ENCODE measurements around the gene GAS6. TPM values are rescaled to one million over a fixed set of nuclear protein-coding genes. Genes with fewer than 3 reads are reported as not detected.

Gene GAS6
- total and polyA plus RNA-seq, 2 donors (not counting 3 experiments of a cell fraction or from before 2014, with no cell fraction given), result 69.2 to 109 TPM

GRCh38 chr13:113889467-113889866 is 25.6 kb upstream of the GAS6 start:
- no peak overlapping the region for H3K4me3 ChIP-seq (replicated peaks in 1 of 3; ENCODE audit: insufficient read depth in 1 of 3, low read depth in 1 of 3, low read length in 3 of 3)
- intact Hi-C loops (cut with micrococcal nuclease), result no loop called here
- H3K4me1 ChIP-seq (ENCODE audit: control insufficient read depth, extremely low read depth, insufficient read depth, low read length), result peaks cover 6% of the 10 kb centered on the region
- CTCF ChIA-PET, result interaction anchor here (2.2 kb wide), 1 partner anchor 15 kb away, joined by 8 read pairs; no protein-coding TSS in a partner anchor
- no peaks in the 10 kb centered on the region for H4K20me1 ChIP-seq (replicated peaks; ENCODE audit: control insufficient read depth, extremely low read depth, insufficient read depth, low read length)
- H3K27me3 ChIP-seq (ENCODE audit: control insufficient read depth in 2 of 2, insufficient read depth in 2 of 2, low read length in 2 of 2), result no peaks in the 10 kb centered on the region
- no peaks in the 10 kb centered on the region for H3K79me2 ChIP-seq (ENCODE audit: control insufficient read depth, insufficient read depth, low read length)
- no peaks in the 10 kb centered on the region for H3K9me1 ChIP-seq (replicated peaks; ENCODE audit: control insufficient read depth, extremely low read depth, insufficient read depth, low read length)
- POLR2A ChIA-PET, result no interaction called here
- dilution Hi-C loops (cut with MboI; ENCODE audit: extremely low pct_ligation_motif_present, low sequenced_read_pairs), result no loop called here
- no peak overlapping the region for H3K4me2 ChIP-seq (ENCODE audit: insufficient read depth, low read length)
- no peaks in the 10 kb centered on the region for H3K9me3 ChIP-seq (replicated peaks; ENCODE audit: control insufficient read depth, insufficient read depth, low read length)
- H2AFZ ChIP-seq (ENCODE audit: low read depth, low read length), result no peak overlapping the region
- DNase-seq (ENCODE audit: low read depth, low spot score), result no peak
- FAIRE-seq, result no peak
- H3K36me3 ChIP-seq (ENCODE audit: control insufficient read depth in 2 of 2, extremely low read depth in 1 of 2, insufficient read depth in 2 of 2, low read length in 2 of 2), result no peaks in the 10 kb centered on the region
- no peak overlapping the region for H3K27ac ChIP-seq (ENCODE audit: insufficient read depth, low read depth, low read length)
- no peak overlapping the region for H3K9ac ChIP-seq (replicated peaks; ENCODE audit: extremely low read depth, insufficient read depth, low read length)
- no TSS peak for BruUV-seq (replicated peaks)
- TF ChIP-seq MAX (IDR thresholded peaks at IDR 0.05; ENCODE audit: insufficient read depth, insufficient read length), result no peak
- TF ChIP-seq POLR2A (IDR thresholded peaks at IDR 0.05; ENCODE audit: low read depth, low read length), result no peak
- TF ChIP-seq EZH2 (IDR thresholded peaks at IDR 0.05; ENCODE audit: borderline replicate concordance, low read depth, low read length, severe bottlenecking), result no peak
- TF ChIP-seq GATA2 (IDR thresholded peaks at IDR 0.05; ENCODE audit: insufficient read depth, insufficient read length, low read depth, low read length), result no peak
- no peak for TF ChIP-seq JUN (IDR thresholded peaks at IDR 0.05; ENCODE audit: borderline replicate concordance, insufficient read depth, insufficient read length, low read depth)
- TF ChIP-seq CTCF (IDR thresholded peaks at IDR 0.05; ENCODE audit: extremely low read depth in 1 of 2, insufficient read depth in 1 of 2, low read depth in 1 of 2, low read length in 2 of 2), result no peak
- no peak for TF ChIP-seq FOS (IDR thresholded peaks at IDR 0.05; ENCODE audit: borderline replicate concordance, insufficient read depth, low read length)

All from endothelial cell of umbilical vein (primary cell).